NCI-H2227 (cell line): ENCODE results near the gene UGT1A3.

Experiments
- DNase-seq: peaks from one replicate; lab custom pipeline; 2025; ENCODE audit not compliant: unreplicated experiment; lab: John Stamatoyannopoulos, UW

UGT1A3 gene

DNA sequence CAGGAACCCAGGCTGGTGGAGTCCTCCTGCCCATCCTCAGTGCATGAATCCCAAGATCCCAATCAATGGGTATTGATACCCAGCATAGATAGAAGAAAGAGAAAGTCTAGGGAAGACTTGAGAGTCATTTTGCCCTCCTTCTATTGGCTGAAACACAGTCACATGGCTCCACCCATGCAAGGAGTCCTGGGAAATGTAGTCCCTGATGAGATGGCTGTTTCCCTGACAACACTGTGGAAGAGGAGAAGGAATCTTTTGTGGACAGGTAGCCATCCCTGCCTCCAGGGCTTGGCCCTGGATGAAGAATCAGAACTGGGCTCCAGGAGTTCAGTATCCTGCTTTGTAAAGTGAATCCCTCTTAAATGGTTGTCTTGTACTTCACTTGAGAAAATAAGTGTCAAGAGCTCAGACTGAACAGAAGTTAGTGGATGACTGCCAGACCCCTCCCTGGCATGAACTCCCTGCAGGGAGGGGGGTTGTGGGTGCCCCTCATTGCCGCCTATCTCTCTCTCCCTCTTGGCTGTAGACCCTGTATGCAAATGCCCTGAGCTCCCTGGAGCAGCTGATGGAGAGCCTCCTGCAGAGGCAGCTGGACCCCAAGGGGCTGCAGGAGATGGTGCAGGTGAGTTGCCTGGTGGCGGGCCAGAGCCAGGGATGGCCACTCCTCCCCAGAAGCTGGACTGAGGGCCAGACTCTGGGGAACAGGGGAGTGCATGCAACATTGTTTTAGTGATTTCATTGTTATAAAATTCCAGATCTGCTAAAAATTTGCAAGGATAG, 85.4 kb downstream of the UGT1A3 start:
- no peak for DNase-seq

DNA sequence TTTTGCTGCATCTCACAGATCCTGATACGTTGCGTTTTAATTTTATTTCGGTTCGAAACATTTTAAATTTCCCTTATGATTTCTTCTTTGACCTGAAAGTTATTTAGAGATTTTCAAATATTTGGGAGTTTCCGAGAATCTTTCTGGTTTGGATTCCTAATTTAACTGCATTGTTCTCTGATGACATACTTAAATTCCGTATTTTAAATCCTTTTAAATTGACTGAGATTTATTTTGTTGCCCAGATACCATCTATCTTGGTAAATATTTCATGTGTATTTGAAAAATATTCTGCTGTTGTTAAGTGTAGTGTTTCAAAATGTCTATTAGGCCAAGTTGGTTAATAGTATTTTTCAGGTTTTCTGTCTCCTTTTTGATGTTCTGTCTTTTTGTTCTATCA, 87.0 kb downstream of the UGT1A3 start:
- no peak for DNase-seq

DNA sequence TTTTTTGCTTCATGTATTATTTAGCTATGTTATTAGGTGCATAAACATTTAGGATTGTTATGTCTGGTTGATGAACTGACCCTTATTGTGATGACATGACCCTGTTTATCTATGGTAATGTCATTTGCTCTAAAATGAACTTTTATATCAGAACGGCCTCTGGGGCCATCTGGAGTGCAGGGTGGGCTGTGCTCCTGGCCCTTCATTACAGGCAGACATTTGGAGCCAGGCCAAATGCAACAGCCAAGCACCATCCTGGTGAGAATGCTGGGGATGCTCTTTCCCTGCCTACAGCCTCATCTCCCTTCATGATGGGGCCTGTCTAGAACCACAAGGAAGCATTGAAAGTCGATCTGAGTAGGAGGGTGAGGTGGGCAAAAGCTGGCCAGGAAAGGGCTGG, 87.5 kb downstream of the UGT1A3 start:
- no peak for DNase-seq

DNA sequence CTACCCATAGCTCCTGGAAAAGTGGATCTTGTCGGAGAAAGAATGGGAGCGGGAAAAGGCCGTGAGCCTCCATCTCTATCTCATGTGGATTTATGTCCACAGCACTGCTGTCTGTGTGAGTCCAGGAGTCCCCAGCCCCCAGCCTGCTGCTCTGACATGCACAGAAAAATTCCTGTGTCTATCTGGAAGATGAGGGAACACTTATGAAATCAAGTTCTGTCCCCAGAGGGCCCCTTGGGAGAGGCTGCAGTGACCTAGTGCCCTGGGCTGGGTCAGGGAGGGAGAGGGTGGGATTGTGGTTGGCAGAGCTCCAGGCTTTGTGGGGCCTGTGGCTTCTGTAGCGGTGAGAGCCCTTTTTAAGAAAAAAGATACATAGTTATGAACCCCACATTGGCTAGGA, 87.9 kb downstream of the UGT1A3 start:
- no peak for DNase-seq

DNA sequence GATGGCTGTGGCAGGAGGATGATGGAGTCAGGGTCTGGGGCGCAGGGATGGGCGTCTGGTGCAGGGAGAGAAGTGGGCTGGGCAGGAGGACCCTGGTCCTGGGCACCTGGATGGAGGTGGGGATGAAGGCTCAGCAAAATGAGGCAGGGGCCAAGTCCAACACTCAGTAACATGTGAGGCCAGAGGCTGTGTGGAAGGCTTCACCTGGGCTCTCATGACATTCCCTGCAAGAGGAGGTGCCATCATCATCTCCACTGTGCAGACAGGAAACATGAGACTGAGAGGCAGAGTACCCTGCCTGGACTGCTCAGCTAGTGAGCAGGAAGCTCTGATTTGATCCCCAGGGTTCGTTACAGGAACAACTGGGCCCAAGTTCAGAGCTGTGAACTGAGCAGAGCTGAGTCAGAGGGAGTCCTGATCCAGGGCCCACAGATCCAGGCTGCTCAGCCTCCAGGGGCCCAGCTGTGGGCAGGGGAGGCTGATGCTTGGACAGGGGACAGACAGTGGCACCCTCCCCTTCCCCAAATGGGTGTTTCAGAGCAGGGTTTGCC, 88.6 kb downstream of the UGT1A3 start:
- no peak for DNase-seq

DNA sequence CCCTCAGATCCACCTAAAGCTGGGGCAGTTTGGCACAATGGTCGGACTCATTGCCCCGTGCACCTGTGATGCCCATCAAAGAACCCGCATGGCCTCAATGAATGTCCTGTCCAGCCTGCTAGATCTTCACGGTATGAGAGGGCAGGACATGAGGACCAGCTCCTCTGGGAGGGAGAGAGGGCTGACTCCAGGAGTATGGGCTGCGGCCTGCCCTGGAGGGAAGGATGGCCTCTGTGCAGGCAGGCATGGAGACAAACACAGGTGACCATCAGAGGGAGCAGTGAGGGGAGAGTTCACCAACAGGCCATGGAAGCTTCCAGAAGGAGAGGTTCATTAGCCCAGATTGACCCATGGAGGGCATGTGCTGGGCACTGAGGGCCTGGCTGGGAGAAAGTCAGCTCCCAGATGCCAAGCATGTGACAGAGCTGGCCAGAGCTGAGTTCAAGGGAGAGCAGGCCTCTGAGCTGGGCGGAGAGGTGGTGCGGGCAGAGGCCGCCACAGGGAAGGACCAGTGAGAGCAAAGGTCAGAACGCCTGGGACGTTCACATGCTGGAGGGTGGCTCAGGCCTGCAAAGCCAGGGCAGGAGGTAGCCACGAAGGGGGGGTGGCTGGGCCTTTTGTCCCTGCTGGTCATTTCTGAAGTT, 89.3 kb downstream of the UGT1A3 start:
- DNase-seq = no peak

DNA sequence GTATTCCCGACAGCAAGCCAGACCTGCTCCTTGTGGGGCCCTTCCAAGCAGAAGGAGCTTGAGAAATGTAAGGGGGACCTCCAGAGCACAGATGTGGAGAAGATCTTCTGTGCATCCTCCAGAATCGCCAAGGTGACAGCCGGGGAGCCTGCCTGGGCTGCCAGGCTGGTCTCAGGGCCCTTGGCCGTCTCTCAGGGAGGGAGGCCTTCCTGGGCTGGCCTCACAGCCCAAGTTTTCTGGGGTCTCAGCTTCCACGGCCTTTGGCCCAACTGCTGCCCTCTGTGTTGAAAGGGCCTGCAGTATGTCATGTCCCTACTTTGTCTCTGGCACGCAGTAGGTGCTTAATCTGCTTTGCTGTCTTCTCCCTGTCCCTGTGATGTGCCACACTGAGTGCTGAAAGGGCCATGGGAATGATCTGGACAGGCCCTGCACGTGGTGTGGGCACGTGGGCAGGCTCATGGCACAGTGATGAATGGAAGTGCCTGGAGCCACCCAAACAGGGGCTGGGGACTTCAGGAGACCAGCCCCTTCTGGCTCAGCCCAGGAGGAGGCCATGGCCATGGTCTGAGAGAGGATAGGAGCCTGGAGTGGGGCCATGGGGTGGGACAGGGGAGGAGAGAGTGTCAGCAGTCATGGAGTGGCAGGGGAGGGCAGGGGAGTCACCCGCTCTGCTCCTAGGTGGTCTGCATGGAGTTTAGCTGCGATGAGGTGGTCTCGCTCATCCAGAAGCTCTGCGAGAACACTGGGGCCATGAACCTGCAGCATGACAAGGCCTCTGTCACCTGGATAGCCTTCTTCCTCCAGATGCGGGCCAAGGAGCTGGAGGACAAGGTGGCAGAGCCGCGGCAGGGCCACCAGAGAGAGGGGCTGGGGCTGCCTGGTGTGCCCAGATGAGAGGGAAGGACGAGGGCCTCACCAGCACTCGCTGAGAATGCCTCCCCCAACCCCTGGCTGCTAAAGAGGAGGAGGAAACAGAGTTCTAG, 90.1 kb downstream of the UGT1A3 start:
- DNase-seq = no peak

DNA sequence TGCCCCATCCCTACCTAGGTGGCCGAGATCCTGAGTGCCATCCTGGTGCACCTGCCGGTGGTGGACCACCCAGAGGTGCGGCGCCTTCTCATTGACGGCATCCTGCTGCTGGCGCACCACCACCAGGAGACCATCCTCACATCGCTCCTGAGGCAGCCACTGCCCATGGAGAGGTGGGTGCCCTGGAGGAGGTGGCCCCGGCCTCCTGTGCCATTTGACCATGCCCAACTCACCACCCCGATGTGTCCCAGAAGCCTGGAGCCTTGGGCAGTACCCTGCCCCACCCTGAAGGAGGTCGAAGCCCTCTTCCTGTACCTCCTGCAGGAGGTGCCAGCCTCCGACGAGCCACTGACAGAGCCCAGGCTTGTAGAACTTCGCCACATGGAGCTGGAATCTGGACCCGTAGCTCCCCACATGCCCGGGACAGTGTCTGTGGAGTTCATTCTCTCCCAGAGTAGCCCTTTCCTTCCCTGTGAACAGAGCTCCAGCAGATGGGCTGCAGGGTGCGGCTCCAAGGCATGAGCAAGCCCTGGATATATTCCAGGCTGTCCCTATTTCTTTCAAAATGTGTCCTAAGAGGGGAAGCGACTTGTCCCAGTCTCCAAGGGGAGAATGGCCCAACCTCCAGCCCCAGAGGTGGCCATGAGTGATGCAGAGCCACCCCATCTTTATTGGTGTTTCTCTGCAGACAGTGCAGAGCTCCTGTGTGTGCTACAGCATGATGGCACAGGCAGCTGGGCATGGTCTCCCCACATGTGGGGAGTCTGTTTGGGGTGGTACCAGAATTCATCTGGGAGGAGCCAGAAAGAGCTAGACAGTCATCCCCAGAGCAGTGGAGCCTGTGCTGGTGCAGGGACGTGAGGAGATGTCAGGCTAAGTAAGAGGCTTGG, 91.3 kb downstream of the UGT1A3 start:
- no peak for DNase-seq

DNA sequence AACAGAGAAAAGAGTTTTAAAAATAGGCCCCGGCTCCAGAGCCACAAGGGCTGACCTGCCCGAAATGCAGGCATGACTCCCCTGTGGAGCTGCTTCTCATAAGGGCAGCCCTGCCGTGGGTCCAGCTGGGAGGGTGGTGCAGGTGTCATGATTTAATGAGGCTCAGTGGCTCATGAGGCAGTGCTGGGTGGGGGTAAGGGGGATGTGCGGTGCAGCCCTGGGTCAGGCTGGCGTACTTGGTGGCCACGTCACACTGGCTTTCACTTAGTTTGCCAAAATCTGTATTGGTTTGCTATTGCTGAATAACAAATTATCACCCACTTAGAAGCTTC, 91.9 kb downstream of the UGT1A3 start:
- DNase-seq = no peak

DNA sequence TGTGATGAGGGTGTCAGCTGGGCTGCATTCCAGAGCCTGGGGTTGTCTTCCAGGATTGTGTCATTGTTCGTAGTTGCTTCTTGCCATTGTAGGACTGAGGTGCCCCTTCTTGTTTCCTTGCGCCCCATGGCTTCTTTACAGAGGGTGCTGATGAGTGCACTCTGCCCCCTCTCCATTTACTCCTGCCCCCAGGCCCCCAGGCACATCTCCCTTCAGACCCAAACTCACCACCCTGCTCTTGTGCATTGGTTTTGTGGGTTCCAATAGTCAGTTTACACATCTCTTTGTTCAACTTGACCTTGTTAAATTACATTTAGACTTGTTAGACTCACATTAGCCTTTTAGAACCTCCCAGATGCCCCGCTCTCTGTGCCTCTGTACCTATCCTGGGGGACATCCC, 92.4 kb downstream of the UGT1A3 start:
- no peak for DNase-seq

DNA sequence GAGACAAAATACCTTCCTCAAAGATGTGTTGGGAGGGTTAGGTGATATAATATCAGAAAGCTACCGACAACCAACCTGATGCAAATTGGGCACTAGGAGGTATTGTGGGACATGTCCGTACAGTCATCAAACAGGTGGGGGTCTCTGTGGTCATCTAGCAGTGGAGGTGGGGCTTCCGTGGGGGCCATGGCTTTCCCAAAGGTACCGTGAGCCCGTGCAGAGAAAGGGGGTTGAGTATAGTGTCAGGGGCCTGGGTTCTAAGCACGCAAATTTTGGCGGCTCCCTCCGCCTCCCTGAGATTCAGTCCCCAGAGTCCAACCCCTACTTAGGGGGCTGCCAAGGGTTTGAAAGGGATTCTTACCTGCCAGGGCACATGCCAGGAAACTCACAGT, 92.9 kb downstream of the UGT1A3 start:
- no peak for DNase-seq

DNA sequence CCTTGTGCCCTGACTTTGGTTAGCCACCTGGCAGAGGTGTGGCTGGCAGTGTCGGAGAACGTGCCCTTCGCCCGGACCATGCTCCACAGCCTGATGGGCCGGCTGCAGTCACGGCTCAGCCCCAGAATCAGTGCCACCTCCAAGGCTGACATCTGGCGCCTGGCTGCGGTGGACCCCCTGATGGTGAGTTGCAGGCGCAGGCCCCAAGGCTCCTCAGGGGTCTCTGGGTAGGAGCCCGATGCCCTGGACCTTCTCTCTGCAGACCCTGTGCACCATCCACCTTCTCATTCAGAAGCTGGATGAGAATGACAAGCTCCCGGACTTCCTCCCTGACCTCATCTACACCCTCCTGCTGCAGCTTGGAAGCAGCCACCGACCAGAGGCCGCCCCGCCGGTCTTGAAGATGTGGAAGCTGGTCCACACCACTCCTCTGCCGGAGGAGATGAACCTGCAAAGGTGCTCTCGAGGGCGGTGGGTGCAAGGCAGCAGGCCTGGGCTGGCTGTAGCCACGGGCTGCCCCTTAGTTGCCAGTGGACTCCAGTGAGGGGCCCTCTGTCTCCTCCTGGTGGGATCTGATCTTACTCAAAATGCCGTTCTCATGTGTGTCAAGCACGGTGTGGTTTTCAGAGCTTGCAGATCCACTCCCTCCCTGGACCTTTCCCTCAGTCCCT, 93.4 kb downstream of the UGT1A3 start:
- DNase-seq = no peak
